Body of pancreas (tissue), 4 donors: Measurements from ENCODE around the gene RHEX.

ENCODE experiments used
- POLR2A ChIP-seq, 3 donors: fragments of 450-650 bp; IDR thresholded peaks; one replicate each; pipeline ENCODE4 v1.6.1; 2016; ENCODE audit warnings: antibody characterized with exemption in 3 of 3, mild to moderate bottlenecking in 2 of 3
- TF ChIP-seq, protein P1 (sequence below), 7 experiments: fragments of 450-650 bp in 4 of 7; fragments of 200-600 bp in 3 of 7; sonication (generic) in 3 of 7; IDR thresholded peaks; one replicate each; pipeline ENCODE4 v1.5.1; 2016 to 2019; ENCODE audit warnings: antibody characterized with exemption in 7 of 7

DNA sequence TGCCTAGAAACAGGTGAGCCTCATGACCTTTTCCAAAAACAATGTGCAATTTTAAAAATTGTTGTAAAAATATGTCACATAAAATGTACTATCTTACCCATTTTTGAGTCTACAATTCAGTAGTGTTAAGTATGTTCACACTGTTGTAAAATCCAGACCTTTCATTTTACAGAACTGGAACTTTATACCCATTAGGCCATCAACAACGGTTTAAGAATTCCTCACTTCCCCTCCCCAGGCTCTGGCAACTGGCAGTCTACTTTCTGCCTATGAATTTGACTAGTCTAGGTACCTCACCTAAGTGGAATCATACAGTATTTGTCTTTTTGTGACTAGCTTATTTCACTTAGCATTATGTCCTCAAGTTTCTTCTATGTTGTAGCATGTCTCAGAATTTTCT is 37.9 kb upstream of the RHEX start:
- TF ChIP-seq, protein P1, sequence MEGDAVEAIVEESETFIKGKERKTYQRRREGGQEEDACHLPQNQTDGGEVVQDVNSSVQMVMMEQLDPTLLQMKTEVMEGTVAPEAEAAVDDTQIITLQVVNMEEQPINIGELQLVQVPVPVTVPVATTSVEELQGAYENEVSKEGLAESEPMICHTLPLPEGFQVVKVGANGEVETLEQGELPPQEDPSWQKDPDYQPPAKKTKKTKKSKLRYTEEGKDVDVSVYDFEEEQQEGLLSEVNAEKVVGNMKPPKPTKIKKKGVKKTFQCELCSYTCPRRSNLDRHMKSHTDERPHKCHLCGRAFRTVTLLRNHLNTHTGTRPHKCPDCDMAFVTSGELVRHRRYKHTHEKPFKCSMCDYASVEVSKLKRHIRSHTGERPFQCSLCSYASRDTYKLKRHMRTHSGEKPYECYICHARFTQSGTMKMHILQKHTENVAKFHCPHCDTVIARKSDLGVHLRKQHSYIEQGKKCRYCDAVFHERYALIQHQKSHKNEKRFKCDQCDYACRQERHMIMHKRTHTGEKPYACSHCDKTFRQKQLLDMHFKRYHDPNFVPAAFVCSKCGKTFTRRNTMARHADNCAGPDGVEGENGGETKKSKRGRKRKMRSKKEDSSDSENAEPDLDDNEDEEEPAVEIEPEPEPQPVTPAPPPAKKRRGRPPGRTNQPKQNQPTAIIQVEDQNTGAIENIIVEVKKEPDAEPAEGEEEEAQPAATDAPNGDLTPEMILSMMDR (IDR thresholded peaks at IDR 0.05) = no peak
- no peak for TF ChIP-seq POLR2A (IDR thresholded peaks at IDR 0.05)
